GM18907 (cell line): ENCODE data around the gene DNAJB12.
"Not testable (repeated sequence)": the region's sequence is repeated elsewhere in the genome, so short reads cannot be mapped to it uniquely, and the experiment has no call there.

Experiments used
- ATAC-seq: cut with Tn5 transposase; IDR thresholded peaks from one replicate; pipeline ENCODE4 v1.9.1; 2021; ENCODE audit warnings: mild to moderate bottlenecking, moderate library complexity; ENCODE audit not compliant: unreplicated experiment

The DNAJB12 gene

GRCh38 chr10:72331575-72332422, 22.9 kb downstream of the DNAJB12 start:
- peak; percentile 53 for ATAC-seq

- no peak for ATAC-seq
Observed at GRCh38 chr10:72330069-72330426, 24.7 kb downstream of the DNAJB12 start.

GRCh38 chr10:72329290-72330068, 25.2 kb downstream of the DNAJB12 start:
- ATAC-seq, result no peak

GRCh38 chr10:72328829-72329204, 25.9 kb downstream of the DNAJB12 start:
- no peak for ATAC-seq

GRCh38 chr10:72328045-72328828, 26.5 kb downstream of the DNAJB12 start:
- no peak for ATAC-seq

GRCh38 chr10:72326665-72327603, 27.8 kb downstream of the DNAJB12 start:
- not testable (repeated sequence) for ATAC-seq

GRCh38 chr10:72325243-72326175, 29.2 kb downstream of the DNAJB12 start:
- not testable (repeated sequence) for ATAC-seq

GRCh38 chr10:72323771-72324191, 30.9 kb downstream of the DNAJB12 start:
- ATAC-seq, result no peak

GRCh38 chr10:72323108-72323749, 31.5 kb downstream of the DNAJB12 start:
- no peak for ATAC-seq

GRCh38 chr10:72322280-72323058, 32.2 kb downstream of the DNAJB12 start:
- no peak for ATAC-seq

GRCh38 chr10:72322030-72322279, 32.8 kb downstream of the DNAJB12 start:
- no peak for ATAC-seq

GRCh38 chr10:72321248-72322029, 33.3 kb downstream of the DNAJB12 start:
- ATAC-seq, result no peak

- peak; percentile 66 for ATAC-seq
Observed at GRCh38 chr10:72320676-72321247, 34.0 kb downstream of the DNAJB12 start.

GRCh38 chr10:72319416-72320254, 35.1 kb downstream of the DNAJB12 start:
- ATAC-seq, result peak; percentile 61

GRCh38 chr10:72318418-72319262, 36.1 kb downstream of the DNAJB12 start:
- no peak for ATAC-seq
